Tibial nerve (tissue), 4 donors: Measurements from ENCODE around the gene CHRNA10. TPM values are rescaled to one million over a fixed set of nuclear protein-coding genes. Genes with fewer than 3 reads are reported as not detected.

Experiments used
- DNase-seq, 2 donors: peaks; one replicate each; pipeline ENCODE4 v3.0.0-alpha.2; 2019; ENCODE audit warnings: low spot score in 2 of 2
- H3K27ac ChIP-seq, 4 donors: fragments of 200-600 bp; sonication (generic) in 3 of 4; one replicate each; pipeline ENCODE4 v1.5.1; 2017 to 2019; ENCODE audit warnings: mild to moderate bottlenecking in 1 of 4
- H3K27me3 ChIP-seq, 2 donors: fragments of 200-600 bp; sonication (generic) in 1 of 2; one replicate each; pipeline versions ENCODE4 v1.5.1 to v1.6.0; 2017 to 2019
- H3K36me3 ChIP-seq, 3 donors: fragments of 200-600 bp; sonication (generic); one replicate each; pipeline ENCODE4 v1.5.1; 2018 to 2019
- H3K4me1 ChIP-seq, 4 donors: fragments of 200-600 bp; sonication (generic) in 3 of 4; one replicate each; pipeline ENCODE4 v1.5.1; 2017 to 2019
- H3K4me3 ChIP-seq, 4 donors: fragments of 200-600 bp; sonication (generic) in 3 of 4; one replicate each; pipeline ENCODE4 v1.5.1; 2017 to 2019; ENCODE audit warnings: mild to moderate bottlenecking in 1 of 4, moderate library complexity in 1 of 4
- H3K9me3 ChIP-seq, 4 donors: fragments of 200-600 bp; sonication (generic) in 3 of 4; one replicate each; pipeline ENCODE4 v1.5.1; 2017 to 2019
- CTCF ChIP-seq, 5 experiments: fragments of 200-600 bp in 3 of 5; fragments of 450-650 bp in 2 of 5; sonication (generic) in 3 of 5; IDR thresholded peaks; one replicate each; pipeline ENCODE4 v1.5.1; 2016 to 2019; ENCODE audit warnings: antibody characterized with exemption in 5 of 5, mild to moderate bottlenecking in 3 of 5, moderate library complexity in 2 of 5
- EP300 ChIP-seq, 2 donors: sonication (generic); formaldehyde crosslinking; IDR thresholded peaks; one replicate each; pipeline ENCODE4 v1.6.1; 2017; ENCODE audit warnings: antibody characterized with exemption in 2 of 2, mild to moderate bottlenecking in 1 of 2
- POLR2A ChIP-seq, 2 donors: fragments of 450-650 bp; IDR thresholded peaks; one replicate each; pipeline ENCODE4 v1.6.1; 2017; ENCODE audit warnings: antibody characterized with exemption in 2 of 2, mild to moderate bottlenecking in 2 of 2, moderate library complexity in 2 of 2
- WGBS, 2 donors: methylation state at CpG; one replicate each; pipeline ENCODE4 v1.1.5; 2018; 5-methylcytosine and 5-hydroxymethylcytosine counted together
- total RNA-seq, 4 donors: library from RNA; depleted of rRNA; stranded (reverse); fragments of >200 nt; gene quantifications; one replicate each; pipeline ENCODE4 v1.1.0, GENCODE V29; 2016

The CHRNA10 gene
- total RNA-seq: 1 to 10 TPM in 1 of 4 donors, under 1 TPM in 3; 0.42 to 2.1 (median 0.83) TPM

GRCh38 chr11:3671334-3672254 lies at the start of gene CHRNA10:
CHRNA10 (minus strand) TSS chr11:3671384; CDS start chr11:3671312, 72 bp downstream.
- WGBS, 2 donors: 58 to 62% methylated on average over 9 of the region's 9 CpGs
- Histone ChIP-seq H3K27ac (no peak within 1 kb of the TSS), H3K27me3 (no peaks in the 10 kb centered on the region), H3K36me3 (peaks cover 0 to 100% (median 15%) of the 10 kb centered on the region in 3 donors), H3K9me3 (no peaks in the 10 kb centered on the region), H3K4me3 (no peak within 1 kb of the TSS), H3K4me1 (no peaks in the 10 kb centered on the region)
- TF ChIP-seq EP300 (IDR thresholded peaks at IDR 0.05) (no peak), CTCF (IDR thresholded peaks at IDR 0.05) (no peak), POLR2A (IDR thresholded peaks at IDR 0.05) (no peak)
- no peak for DNase-seq

GRCh38 chr11:3712274-3712673 lies 41.1 kb upstream of the CHRNA10 start:
- WGBS, 2 donors: 56 to 68% methylated on average over 6 of the region's 6 CpGs
- Histone ChIP-seq H3K9me3 (no peaks in the 10 kb centered on the region), H3K4me3 (no peak overlapping the region), H3K27ac (no peak overlapping the region), H3K27me3 (no peaks in the 10 kb centered on the region), H3K36me3 (peaks cover 0 to 83% (median 16%) of the 10 kb centered on the region in 3 donors), H3K4me1 (no peaks in the 10 kb centered on the region)
- no peak for DNase-seq
- TF ChIP-seq CTCF (IDR thresholded peaks at IDR 0.05): no peak

GRCh38 chr11:3710485-3711259 lies 39.5 kb upstream of the CHRNA10 start:
- Histone ChIP-seq H3K27me3 (no peaks in the 10 kb centered on the region), H3K27ac (no peak overlapping the region), H3K4me1 (no peaks in the 10 kb centered on the region), H3K36me3 (peaks cover 0 to 80% (median 6%) of the 10 kb centered on the region in 3 donors), H3K9me3 (no peaks in the 10 kb centered on the region), H3K4me3 (no peak overlapping the region)
- 87 to 94% methylated on average over 4 of the region's 4 CpGs for WGBS, 2 donors
- no peak for TF ChIP-seq CTCF (IDR thresholded peaks at IDR 0.05)
- no peak for TF ChIP-seq POLR2A (IDR thresholded peaks at IDR 0.05)
- no peak for TF ChIP-seq EP300 (IDR thresholded peaks at IDR 0.05)
- no peak for DNase-seq

- peaks cover 0 to 80% (median 10%) of the 10 kb centered on the region in 3 donors for H3K36me3 ChIP-seq
- 93 to 97% methylated on average over 1 of the region's 1 CpG for WGBS, 2 donors
- no peaks in the 10 kb centered on the region for H3K27me3 ChIP-seq
- no peak overlapping the region for H3K4me3 ChIP-seq
- H3K9me3 ChIP-seq: no peaks in the 10 kb centered on the region
- H3K27ac ChIP-seq: no peak overlapping the region
- no peaks in the 10 kb centered on the region for H3K4me1 ChIP-seq
- TF ChIP-seq POLR2A (IDR thresholded peaks at IDR 0.05) (no peak), CTCF (IDR thresholded peaks at IDR 0.05) (no peak), EP300 (IDR thresholded peaks at IDR 0.05) (no peak)
- DNase-seq: no peak
Measured at GRCh38 chr11:3709977-3710376, 38.8 kb upstream of the CHRNA10 start.

- H3K4me1 ChIP-seq: no peaks in the 10 kb centered on the region
- DNase-seq: no peak
- H3K4me3 ChIP-seq: no peak overlapping the region
- no peak overlapping the region for H3K27ac ChIP-seq
- H3K27me3 ChIP-seq: no peaks in the 10 kb centered on the region
- H3K9me3 ChIP-seq: no peaks in the 10 kb centered on the region
- peaks cover 0 to 78% (median 17%) of the 10 kb centered on the region in 3 donors for H3K36me3 ChIP-seq
- WGBS, 2 donors: 89 to 91% methylated on average over 2 of the region's 2 CpGs
- TF ChIP-seq EP300 (IDR thresholded peaks at IDR 0.05) (no peak), POLR2A (IDR thresholded peaks at IDR 0.05) (no peak), CTCF (IDR thresholded peaks at IDR 0.05) (no peak)
Measured at GRCh38 chr11:3707176-3707575, 36.0 kb upstream of the CHRNA10 start.
